Heart right ventricle (tissue), 16 donors: ENCODE measurements around the gene GARNL3. TPM values are rescaled to one million over a fixed set of nuclear protein-coding genes. Genes with fewer than 3 reads are reported as not detected.

Experiments
- ATAC-seq, 8 donors: fragments of 200-7000 bp; cut with Tn5 transposase; one replicate each; pipeline ENCODE4 v1.9.1; 2020; ENCODE audit warnings: mild to moderate bottlenecking in 8 of 8, moderate library complexity in 8 of 8, moderate number of reproducible peaks in 1 of 8
- DNase-seq, 2 donors: peaks; one replicate each; pipeline ENCODE4 v3.0.0-alpha.2; 2020
- H3K27ac ChIP-seq, 10 donors: fragments of 200-600 bp; sonication (generic) in 2 of 10; one replicate each; pipeline versions ENCODE4 v1.5.0 to v1.8.0; 2020 to 2022; ENCODE audit warnings: mild to moderate bottlenecking in 3 of 10
- H3K27me3 ChIP-seq, 7 donors: fragments of 200-600 bp; one replicate each; pipeline ENCODE4 v1.8.0; 2021 to 2022; ENCODE audit warnings: mild to moderate bottlenecking in 2 of 7
- H3K36me3 ChIP-seq, 9 donors: fragments of 200-600 bp; sonication (generic) in 1 of 9; one replicate each; pipeline versions ENCODE4 v1.5.0 to v1.8.0; 2020 to 2022; ENCODE audit warnings: mild to moderate bottlenecking in 2 of 9
- H3K4me1 ChIP-seq, 9 donors: fragments of 200-600 bp; sonication (generic) in 1 of 9; one replicate each; pipeline versions ENCODE4 v1.5.0 to v1.8.0; 2020 to 2022; ENCODE audit warnings: mild to moderate bottlenecking in 4 of 9
- H3K4me3 ChIP-seq, 10 donors: fragments of 200-600 bp; sonication (generic) in 2 of 10; one replicate each; pipeline versions ENCODE4 v1.5.0 to v1.8.0; 2020 to 2022; ENCODE audit warnings: mild to moderate bottlenecking in 7 of 10, moderate library complexity in 2 of 10
- H3K9me3 ChIP-seq, 11 donors: fragments of 200-600 bp in 10 of 11; sonication (generic) in 2 of 11; one replicate each; pipeline versions ENCODE4 v1.5.0 to v1.8.0; 2013 to 2022; ENCODE audit warnings: mild to moderate bottlenecking in 2 of 11, control low read depth in 1 of 11, moderate library complexity in 1 of 11
- WGBS, 2 donors: extraction: QIAGEN DNeasy Blood & Tissue Kit; methylation state at CpG; one replicate each; pipeline ENCODE4 v1.1.7; 2013; ENCODE audit warnings: inconsistent platforms in 1 of 2; 5-methylcytosine and 5-hydroxymethylcytosine counted together
- intact Hi-C, 10 donors: fragments of 100-400 bp; cut with DNase I; formaldehyde crosslinking; loops; one replicate each; pipeline versions ENCODE4 v1.11.1 to v1.14.2; 2022
- polyA plus RNA-seq, 2 donors: library from polyadenylated mRNA; stranded (reverse); fragments of 200-250 nt; gene quantifications; one replicate each; pipeline ENCODE4 v1.2.3, GENCODE V29; 2013
- total RNA-seq, 10 donors: library from RNA; stranded (reverse); fragmentation: NEBNext Ultra II Directional in 3 of 10; extraction: Animal tissue kit (Norgen Biotek cat#: 25700) in 3 of 10; gene quantifications; one replicate each; pipeline versions ENCODE4 v1.2.1 to v1.2.4, GENCODE V29; 2021 to 2023
- TF ChIP-seq, protein P1 (sequence below), 9 donors: fragments of 200-600 bp; sonication (generic) in 2 of 9; IDR thresholded peaks; one replicate each; pipeline versions ENCODE4 v1.5.0 to v1.8.0; 2021 to 2022; ENCODE audit warnings: antibody characterized with exemption in 9 of 9, mild to moderate bottlenecking in 5 of 9, moderate library complexity in 1 of 9
- donor health status: Arrhythmogenic right ventricular cardiomyopathy.
- donor health status: ischemic (EF 13 %, LVEDD 7.1; RV severe dilation, severe dysfunction).
- donor health status: healthy with polysubstance abuse.
- donor health status: DM: no; HTN: yes; CAD: no.
- donor health status: DM: no; HTN: no; CAD: no.
- donor health status: ischemic (EF 25% LVEDD 6.9; RV normal size, moderate dysfunction).
- donor health status: ischemic (EF 25% LVEDD 5.7; RV mildly dilated, moderate dysfunction).
- donor health status: healthy.
- donor health status: DM: yes; HTN: yes; CAD: no.
- donor health status: Ischemic cardiomyopathy.
- donor health status: ischemic (EF 35%, LVEDD 5.7; RV mildly dilated, moderate dysfunction).
- donor health status: nonischemic (EF 11% LVEDD 7.7; RV severe dilation, severe dysfunction).
- donor health status: DM: yes; HTN: yes; CAD: no.
- donor health status: PGD.
- donor health status: ischemic (EF 29% LVEDD 5.4; RV normal size, mild dysfunction).
- donor health status: nonischemic (EF 23%, LVEDD 6.1; RV moderate dilation, normal function).

GARNL3 gene
- total and polyA plus RNA-seq, 12 donors, result 3.3 to 53.1 (median 28.3) TPM

DNA sequence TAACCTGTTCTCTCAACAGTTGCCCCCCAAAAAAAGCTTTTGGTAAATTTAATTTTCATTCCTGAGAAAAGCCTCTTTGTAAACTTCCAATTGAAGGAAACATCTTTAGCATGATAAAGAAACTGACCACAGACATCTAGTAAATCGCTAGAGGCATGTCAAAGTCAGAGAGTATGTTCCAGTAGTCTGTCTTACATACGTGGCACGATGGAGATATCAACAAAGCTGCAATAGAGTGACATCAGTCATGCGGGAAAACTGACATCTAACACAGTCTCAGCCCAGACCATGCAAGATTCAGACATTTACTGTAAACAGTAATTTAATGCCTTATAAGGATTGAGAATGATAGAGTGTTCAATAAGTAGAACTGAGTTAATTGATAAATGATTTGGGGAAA, 45.1 kb downstream of the GARNL3 start:
- no peak overlapping the region for H3K4me3 ChIP-seq
- H3K27ac ChIP-seq, result peak overlapping the region in 6 of 10 donors; percentile 2 to 83 (median 44)
- peaks cover 0 to 50% (median 36%) of the 10 kb centered on the region in 9 donors for H3K4me1 ChIP-seq
- peaks cover 0 to 14% (median 0%) of the 10 kb centered on the region in 9 donors for H3K36me3 ChIP-seq
- H3K27me3 ChIP-seq, result no peaks in the 10 kb centered on the region
- TF ChIP-seq, protein P1, sequence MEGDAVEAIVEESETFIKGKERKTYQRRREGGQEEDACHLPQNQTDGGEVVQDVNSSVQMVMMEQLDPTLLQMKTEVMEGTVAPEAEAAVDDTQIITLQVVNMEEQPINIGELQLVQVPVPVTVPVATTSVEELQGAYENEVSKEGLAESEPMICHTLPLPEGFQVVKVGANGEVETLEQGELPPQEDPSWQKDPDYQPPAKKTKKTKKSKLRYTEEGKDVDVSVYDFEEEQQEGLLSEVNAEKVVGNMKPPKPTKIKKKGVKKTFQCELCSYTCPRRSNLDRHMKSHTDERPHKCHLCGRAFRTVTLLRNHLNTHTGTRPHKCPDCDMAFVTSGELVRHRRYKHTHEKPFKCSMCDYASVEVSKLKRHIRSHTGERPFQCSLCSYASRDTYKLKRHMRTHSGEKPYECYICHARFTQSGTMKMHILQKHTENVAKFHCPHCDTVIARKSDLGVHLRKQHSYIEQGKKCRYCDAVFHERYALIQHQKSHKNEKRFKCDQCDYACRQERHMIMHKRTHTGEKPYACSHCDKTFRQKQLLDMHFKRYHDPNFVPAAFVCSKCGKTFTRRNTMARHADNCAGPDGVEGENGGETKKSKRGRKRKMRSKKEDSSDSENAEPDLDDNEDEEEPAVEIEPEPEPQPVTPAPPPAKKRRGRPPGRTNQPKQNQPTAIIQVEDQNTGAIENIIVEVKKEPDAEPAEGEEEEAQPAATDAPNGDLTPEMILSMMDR (IDR thresholded peaks at IDR 0.05), result no peak
- ATAC-seq, result no peak
- H3K9me3 ChIP-seq, result no peaks in the 10 kb centered on the region
- intact Hi-C loops, result loop anchor here in 6 of 10 donors (2.0 to 10.0 kb wide), 6 partner anchors 38 to 88 kb away; partner anchors contain the start of gene SLC2A8 (in 4 of the 6)
- 61% methylated on average over 4 of the region's 4 CpGs for WGBS, 2 donors
- DNase-seq, result no peak

- Histone ChIP-seq H3K27me3 (no peaks in the 10 kb centered on the region), H3K27ac (peak overlapping the region; percentile 8 to 83 (median 58)), H3K9me3 (no peaks in the 10 kb centered on the region), H3K4me1 (peaks cover 0 to 64% (median 36%) of the 10 kb centered on the region in 9 donors), H3K36me3 (peaks cover 0 to 26% (median 3%) of the 10 kb centered on the region in 9 donors), H3K4me3 (no peak overlapping the region)
- TF ChIP-seq, protein P1 (IDR thresholded peaks at IDR 0.05), result peak; percentile 45 to 71 (median 61)
- DNase-seq, result peak in 1 of 2 donors; percentile 58
- intact Hi-C loops, result loop anchor here in 6 of 10 donors (1.0 to 10.0 kb wide), 7 partner anchors 36 to 86 kb away; partner anchors contain the start of gene SLC2A8 (in 4 of the 6)
- ATAC-seq, result peak in 6 of 8 donors; percentile 8 to 64 (median 57)
- WGBS, 2 donors, result 27 to 46% methylated on average over 5 of the region's 5 CpGs
Measured at GRCh38 chr9:127311239-127311741, 46.7 kb downstream of the GARNL3 start.

DNA sequence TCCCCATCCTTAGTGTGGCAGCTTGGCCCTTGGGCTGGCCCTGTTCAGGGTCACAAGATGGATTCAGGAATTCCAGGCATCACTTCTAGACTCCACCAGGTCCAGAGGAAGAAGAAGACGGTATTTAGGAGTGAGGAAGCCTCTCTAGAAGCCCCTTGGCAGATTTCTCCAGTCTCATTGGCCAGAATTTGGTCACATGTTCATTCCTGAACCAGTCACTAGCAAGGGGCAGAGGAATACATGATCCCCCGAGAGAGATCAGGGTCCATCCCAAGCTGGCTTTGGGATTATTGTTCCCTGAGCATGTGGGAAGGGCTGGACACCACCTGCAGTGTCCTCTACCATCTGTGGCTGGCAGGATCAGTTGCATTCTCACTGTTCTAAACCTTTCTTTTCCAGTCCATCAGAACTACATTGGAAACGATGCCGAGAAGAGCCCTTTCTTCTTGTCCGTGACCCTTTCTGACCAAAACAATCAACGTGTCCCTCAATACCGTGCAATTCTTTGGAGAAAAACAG, 48.5 kb downstream of the GARNL3 start:
- Histone ChIP-seq H3K4me1 (peaks cover 0 to 64% (median 38%) of the 10 kb centered on the region in 9 donors), H3K27ac (peak overlapping the region in 1 of 10 donors; percentile 71), H3K36me3 (peaks cover 0 to 31% (median 3%) of the 10 kb centered on the region in 9 donors), H3K27me3 (no peaks in the 10 kb centered on the region), H3K4me3 (no peak overlapping the region), H3K9me3 (no peaks in the 10 kb centered on the region)
- 96 to 98% methylated on average over 7 of the region's 7 CpGs for WGBS, 2 donors
- ATAC-seq (no peak), DNase-seq (no peak)
- intact Hi-C loops, result loop anchor here in 5 of 10 donors (5.0 to 10.0 kb wide), 4 partner anchors 34 to 88 kb away; partner anchors contain the start of gene SLC2A8 (in 3 of the 5)
- TF ChIP-seq, protein P1 (IDR thresholded peaks at IDR 0.05), result no peak

GRCh38 chr9:127314911-127315310, 50.3 kb downstream of the GARNL3 start:
- intact Hi-C loops, result loop anchor here in 5 of 10 donors (5.0 to 10.0 kb wide), 5 partner anchors 32 to 93 kb away; partner anchors contain the start of gene SLC2A8 (in 3 of the 5)
- Histone ChIP-seq H3K27ac (peak overlapping the region in 8 of 10 donors; percentile 13 to 71 (median 54)), H3K4me3 (no peak overlapping the region), H3K36me3 (peaks cover 0 to 31% (median 3%) of the 10 kb centered on the region in 9 donors), H3K4me1 (peaks cover 0 to 65% (median 36%) of the 10 kb centered on the region in 9 donors), H3K27me3 (no peaks in the 10 kb centered on the region), H3K9me3 (no peaks in the 10 kb centered on the region)
- TF ChIP-seq, protein P1 (IDR thresholded peaks at IDR 0.05), result no peak
- ATAC-seq (peak; percentile 35 to 78 (median 62)), DNase-seq (peak in 1 of 2 donors; percentile 36)
- WGBS, 2 donors, result 65 to 79% methylated on average over 2 of the region's 2 CpGs
